ENCODE data around the gene TAF1A.

TAF1A gene

GRCh38 chr1:222589462-222590302, at the start of gene TAF1A:
TAF1A (minus strand) TSS chr1:222589933.
- H3K36me3 Mint-ChIP-seq (ENCODE audit: low read depth), result peaks cover 27% of the 10 kb centered on the region
- H3K27me3 Mint-ChIP-seq (ENCODE audit: low read depth), result no peaks in the 10 kb centered on the region
- no peaks in the 10 kb centered on the region for H3K9me3 Mint-ChIP-seq
- H3K4me1 Mint-ChIP-seq, result peaks cover 35% of the 10 kb centered on the region
- peak within 1 kb of the TSS; percentile 97 for H3K27ac Mint-ChIP-seq
- peak within 1 kb of the TSS; percentile 89 to 98 (median 98) for H3K4me3 Mint-ChIP-seq
- TF ChIP-seq CTCF (IDR thresholded peaks at IDR 0.05; ENCODE audit: unreplicated experiment in 3 of 3), result no peak

DNA sequence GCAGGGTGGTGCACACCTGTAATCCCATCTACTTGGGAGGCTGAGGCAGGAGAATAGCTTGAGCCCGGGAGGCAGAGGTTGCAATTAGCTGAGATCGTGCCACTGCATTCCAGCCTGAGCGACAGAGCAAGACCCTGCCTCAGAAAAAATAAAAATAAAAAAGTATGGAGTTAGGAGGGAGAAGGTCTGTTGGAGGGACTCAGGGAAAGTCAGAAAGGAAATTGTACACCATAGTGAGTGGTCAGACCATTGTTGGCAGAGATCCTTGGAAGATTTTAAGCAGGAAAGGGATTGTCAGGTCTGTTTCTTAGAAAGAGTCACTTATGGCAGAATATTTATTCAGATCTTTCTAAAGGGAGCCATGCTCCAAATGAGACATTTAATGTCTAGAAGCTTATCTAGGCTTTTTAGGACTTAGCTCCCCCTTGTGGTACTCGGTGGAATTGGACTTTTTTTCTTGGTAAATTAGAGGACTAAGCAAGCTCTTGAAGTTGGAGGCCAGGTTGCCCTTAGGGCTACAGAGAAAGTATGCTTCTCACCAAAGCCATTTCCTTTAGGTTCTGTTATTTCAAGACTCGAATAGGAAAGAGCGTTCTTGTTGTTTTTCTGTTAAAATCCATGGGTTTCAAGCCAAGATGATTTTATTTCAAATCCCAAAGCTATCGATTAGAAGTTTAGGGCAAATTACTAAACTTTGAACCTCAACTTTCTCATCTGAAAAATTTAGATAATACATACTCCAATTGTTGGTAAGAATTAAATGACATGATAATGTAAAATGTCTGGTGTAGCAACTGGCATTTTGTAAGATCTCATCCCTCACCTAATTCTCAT, 44.7 kb upstream of the TAF1A start:
- peak; percentile 73 to 85 (median 79) for TF ChIP-seq CTCF (IDR thresholded peaks at IDR 0.05; ENCODE audit: unreplicated experiment in 3 of 3)
- Mint-ChIP-seq H3K36me3 (ENCODE audit: low read depth) (peaks cover 71% of the 10 kb centered on the region), H3K9me3 (no peaks in the 10 kb centered on the region), H3K27ac (no peak overlapping the region), H3K4me1 (no peaks in the 10 kb centered on the region), H3K4me3 (no peak overlapping the region), H3K27me3 (ENCODE audit: low read depth) (peaks cover 3% of the 10 kb centered on the region)

DNA sequence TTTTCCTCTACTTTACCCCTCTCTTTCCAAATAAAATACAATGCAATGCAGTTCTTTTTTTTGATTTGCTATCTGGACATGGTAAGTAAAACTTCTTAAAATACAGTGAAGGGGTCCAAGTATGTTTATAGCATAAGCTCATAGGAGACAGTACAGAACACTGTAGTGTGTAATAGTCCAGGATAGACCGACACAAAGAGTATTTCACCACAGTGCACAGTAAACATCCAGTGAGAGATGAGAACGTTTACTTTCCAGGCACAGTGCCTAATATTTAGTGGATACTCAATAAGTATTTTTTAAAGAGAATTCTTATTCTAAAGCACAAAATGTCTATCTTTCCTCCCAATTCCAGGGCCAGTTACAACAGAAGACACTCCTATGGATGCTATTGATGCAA, 43.0 kb upstream of the TAF1A start:
- H3K4me1 Mint-ChIP-seq, result no peaks in the 10 kb centered on the region
- H3K36me3 Mint-ChIP-seq (ENCODE audit: low read depth), result peaks cover 71% of the 10 kb centered on the region
- no peaks in the 10 kb centered on the region for H3K9me3 Mint-ChIP-seq
- H3K27ac Mint-ChIP-seq, result no peak overlapping the region
- peaks cover 3% of the 10 kb centered on the region for H3K27me3 Mint-ChIP-seq (ENCODE audit: low read depth)
- TF ChIP-seq CTCF (IDR thresholded peaks at IDR 0.05; ENCODE audit: unreplicated experiment in 3 of 3), result no peak
- H3K4me3 Mint-ChIP-seq, result no peak overlapping the region

DNA sequence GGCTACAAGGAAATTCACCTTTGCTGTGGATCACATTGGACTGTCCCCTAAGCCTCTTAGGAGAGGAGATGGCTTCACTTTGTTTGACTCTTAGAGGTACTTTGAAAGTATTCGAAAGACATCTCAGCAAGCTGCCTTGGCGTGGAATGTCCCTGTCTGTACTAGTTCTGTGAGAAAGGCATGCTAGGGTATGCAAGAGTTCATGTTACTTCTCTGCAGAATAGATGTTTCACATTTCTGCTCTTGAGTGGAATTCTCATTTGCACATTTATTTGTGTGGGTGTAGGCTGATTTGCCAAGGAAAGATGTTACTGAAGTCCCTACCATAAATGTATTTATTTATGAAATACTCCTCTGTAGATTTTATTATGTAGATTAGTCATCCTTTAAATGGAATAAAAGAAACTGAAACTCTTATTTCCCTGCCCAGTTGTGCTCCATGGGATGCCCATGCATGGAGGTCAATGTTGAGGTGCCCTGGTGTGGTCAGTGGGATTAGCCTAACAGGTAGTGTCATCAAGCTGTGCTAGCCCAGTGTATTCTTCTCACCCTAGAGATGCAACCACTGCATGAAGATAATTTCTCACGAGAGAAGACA, 42.0 kb upstream of the TAF1A start:
- H3K4me1 Mint-ChIP-seq, result no peaks in the 10 kb centered on the region
- H3K27me3 Mint-ChIP-seq (ENCODE audit: low read depth), result peaks cover 3% of the 10 kb centered on the region
- H3K36me3 Mint-ChIP-seq (ENCODE audit: low read depth), result peaks cover 71% of the 10 kb centered on the region
- H3K4me3 Mint-ChIP-seq, result no peak overlapping the region
- H3K27ac Mint-ChIP-seq, result no peak overlapping the region
- no peak for TF ChIP-seq CTCF (IDR thresholded peaks at IDR 0.05; ENCODE audit: unreplicated experiment in 3 of 3)
- H3K9me3 Mint-ChIP-seq, result no peaks in the 10 kb centered on the region

DNA sequence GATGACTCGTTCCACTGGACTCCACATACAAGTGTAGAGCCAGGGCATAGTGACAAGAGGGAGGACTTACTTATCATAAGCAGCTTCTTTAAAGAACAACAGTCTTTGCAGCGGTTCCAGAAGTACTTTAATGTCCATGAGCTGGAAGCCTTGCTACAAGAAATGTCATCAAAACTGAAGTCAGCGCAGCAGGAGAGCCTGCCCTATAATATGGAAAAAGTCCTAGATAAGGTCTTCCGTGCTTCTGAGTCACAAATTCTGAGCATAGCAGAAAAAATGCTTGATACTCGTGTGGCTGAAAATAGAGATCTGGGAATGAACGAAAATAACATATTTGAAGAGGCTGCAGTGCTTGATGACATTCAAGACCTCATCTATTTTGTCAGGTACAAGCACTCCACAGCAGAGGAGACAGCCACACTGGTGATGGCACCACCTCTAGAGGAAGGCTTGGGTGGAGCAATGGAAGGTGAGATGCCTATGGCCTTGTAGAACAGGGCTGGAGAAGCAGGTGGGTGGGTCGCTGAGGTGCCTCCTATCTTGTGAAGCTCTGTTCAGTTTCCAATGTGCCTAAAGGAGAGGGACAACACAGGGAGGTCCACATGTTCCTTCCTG, 40.3 kb upstream of the TAF1A start:
- H3K4me3 Mint-ChIP-seq, result no peak overlapping the region
- H3K4me1 Mint-ChIP-seq, result no peaks in the 10 kb centered on the region
- H3K27ac Mint-ChIP-seq, result no peak overlapping the region

More for the DNA sequence above, 40.3 kb upstream of the TAF1A start:
- peaks cover 69% of the 10 kb centered on the region for H3K36me3 Mint-ChIP-seq (ENCODE audit: low read depth)
- TF ChIP-seq CTCF (IDR thresholded peaks at IDR 0.05; ENCODE audit: unreplicated experiment in 3 of 3), result no peak
- H3K9me3 Mint-ChIP-seq, result no peaks in the 10 kb centered on the region
- peaks cover 3% of the 10 kb centered on the region for H3K27me3 Mint-ChIP-seq (ENCODE audit: low read depth)

Measured in nephron (organoid).